ENCODE measurements around the gene MBOAT1.
A peak's percentile ranks its signal among the peaks of the same experiment; 100 is the strongest.

The MBOAT1 gene

GRCh38 chr6:20099156-20099555 lies 113.1 kb downstream of the MBOAT1 start:
- DNase-seq (no peak), ATAC-seq (no peak)

- ATAC-seq (no peak), DNase-seq (no peak)
Observed at GRCh38 chr6:20098267-20098876, 113.9 kb downstream of the MBOAT1 start.

GRCh38 chr6:20096536-20096935 lies 115.7 kb downstream of the MBOAT1 start:
- no peak for DNase-seq
- ATAC-seq: no peak

- ATAC-seq (no peak), DNase-seq (no peak)
Observed at GRCh38 chr6:20095436-20095835, 116.8 kb downstream of the MBOAT1 start.

- DNase-seq: no peak
- ATAC-seq: no peak
Observed at GRCh38 chr6:20092071-20092566, 120.2 kb downstream of the MBOAT1 start.

- DNase-seq (no peak), ATAC-seq (no peak)
Observed at GRCh38 chr6:20086992-20087391, 125.3 kb downstream of the MBOAT1 start.

GRCh38 chr6:20085817-20086216 lies 126.5 kb downstream of the MBOAT1 start:
- DNase-seq: no peak
- no peak for ATAC-seq

- no peak for ATAC-seq
- no peak for DNase-seq
Observed at GRCh38 chr6:20084411-20084810, 127.9 kb downstream of the MBOAT1 start.

- no peak for DNase-seq
Observed at GRCh38 chr6:20071998-20072397, 140.3 kb downstream of the MBOAT1 start.

GRCh38 chr6:20070047-20070446 lies 142.2 kb downstream of the MBOAT1 start:
- no peak for DNase-seq
- ATAC-seq: no peak

More at GRCh38 chr6:20071998-20072397, 140.3 kb downstream of the MBOAT1 start:
- no peak for ATAC-seq

GRCh38 chr6:20069021-20069522 lies 143.2 kb downstream of the MBOAT1 start:
- no peak for ATAC-seq
- DNase-seq: no peak

- DNase-seq (no peak), ATAC-seq (no peak)
Observed at GRCh38 chr6:20068421-20068988, 143.8 kb downstream of the MBOAT1 start.

- DNase-seq (no peak), ATAC-seq (peak; percentile 23)
Observed at GRCh38 chr6:20061952-20062351, 150.3 kb downstream of the MBOAT1 start.

- ATAC-seq (no peak), DNase-seq (no peak)
Observed at GRCh38 chr6:20060252-20060651, 152.0 kb downstream of the MBOAT1 start.

GRCh38 chr6:20058912-20059311 lies 153.4 kb downstream of the MBOAT1 start:
- no peak for ATAC-seq
- DNase-seq: no peak

GRCh38 chr6:20058121-20058905 lies 154.0 kb downstream of the MBOAT1 start:
- ATAC-seq (no peak), DNase-seq (no peak)

- DNase-seq (no peak), ATAC-seq (no peak)
Observed at GRCh38 chr6:20056350-20056992, 155.8 kb downstream of the MBOAT1 start.

GRCh38 chr6:20055916-20056315 lies 156.4 kb downstream of the MBOAT1 start:
- ATAC-seq: no peak
- no peak for DNase-seq

Measured in stimulated activated naive CD8-positive, alpha-beta T cell treated with anti-CD3 and anti-CD28 coated beads, Interleukin-15, Interleukin-2, amounts not matched to agents 100 U/mL and 50 U/mL, for 24 hours (primary cell).